ENCODE measurements around the gene PTPRQ.
"Not testable (repeated sequence)": the region's sequence is repeated elsewhere in the genome, so short reads cannot be mapped to it uniquely, and the experiment has no call there.

PTPRQ gene, protein sequence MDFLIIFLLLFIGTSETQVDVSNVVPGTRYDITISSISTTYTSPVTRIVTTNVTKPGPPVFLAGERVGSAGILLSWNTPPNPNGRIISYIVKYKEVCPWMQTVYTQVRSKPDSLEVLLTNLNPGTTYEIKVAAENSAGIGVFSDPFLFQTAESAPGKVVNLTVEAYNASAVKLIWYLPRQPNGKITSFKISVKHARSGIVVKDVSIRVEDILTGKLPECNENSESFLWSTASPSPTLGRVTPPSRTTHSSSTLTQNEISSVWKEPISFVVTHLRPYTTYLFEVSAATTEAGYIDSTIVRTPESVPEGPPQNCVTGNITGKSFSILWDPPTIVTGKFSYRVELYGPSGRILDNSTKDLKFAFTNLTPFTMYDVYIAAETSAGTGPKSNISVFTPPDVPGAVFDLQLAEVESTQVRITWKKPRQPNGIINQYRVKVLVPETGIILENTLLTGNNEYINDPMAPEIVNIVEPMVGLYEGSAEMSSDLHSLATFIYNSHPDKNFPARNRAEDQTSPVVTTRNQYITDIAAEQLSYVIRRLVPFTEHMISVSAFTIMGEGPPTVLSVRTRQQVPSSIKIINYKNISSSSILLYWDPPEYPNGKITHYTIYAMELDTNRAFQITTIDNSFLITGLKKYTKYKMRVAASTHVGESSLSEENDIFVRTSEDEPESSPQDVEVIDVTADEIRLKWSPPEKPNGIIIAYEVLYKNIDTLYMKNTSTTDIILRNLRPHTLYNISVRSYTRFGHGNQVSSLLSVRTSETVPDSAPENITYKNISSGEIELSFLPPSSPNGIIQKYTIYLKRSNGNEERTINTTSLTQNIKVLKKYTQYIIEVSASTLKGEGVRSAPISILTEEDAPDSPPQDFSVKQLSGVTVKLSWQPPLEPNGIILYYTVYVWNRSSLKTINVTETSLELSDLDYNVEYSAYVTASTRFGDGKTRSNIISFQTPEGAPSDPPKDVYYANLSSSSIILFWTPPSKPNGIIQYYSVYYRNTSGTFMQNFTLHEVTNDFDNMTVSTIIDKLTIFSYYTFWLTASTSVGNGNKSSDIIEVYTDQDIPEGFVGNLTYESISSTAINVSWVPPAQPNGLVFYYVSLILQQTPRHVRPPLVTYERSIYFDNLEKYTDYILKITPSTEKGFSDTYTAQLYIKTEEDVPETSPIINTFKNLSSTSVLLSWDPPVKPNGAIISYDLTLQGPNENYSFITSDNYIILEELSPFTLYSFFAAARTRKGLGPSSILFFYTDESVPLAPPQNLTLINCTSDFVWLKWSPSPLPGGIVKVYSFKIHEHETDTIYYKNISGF (N-terminal part only)

DNA sequence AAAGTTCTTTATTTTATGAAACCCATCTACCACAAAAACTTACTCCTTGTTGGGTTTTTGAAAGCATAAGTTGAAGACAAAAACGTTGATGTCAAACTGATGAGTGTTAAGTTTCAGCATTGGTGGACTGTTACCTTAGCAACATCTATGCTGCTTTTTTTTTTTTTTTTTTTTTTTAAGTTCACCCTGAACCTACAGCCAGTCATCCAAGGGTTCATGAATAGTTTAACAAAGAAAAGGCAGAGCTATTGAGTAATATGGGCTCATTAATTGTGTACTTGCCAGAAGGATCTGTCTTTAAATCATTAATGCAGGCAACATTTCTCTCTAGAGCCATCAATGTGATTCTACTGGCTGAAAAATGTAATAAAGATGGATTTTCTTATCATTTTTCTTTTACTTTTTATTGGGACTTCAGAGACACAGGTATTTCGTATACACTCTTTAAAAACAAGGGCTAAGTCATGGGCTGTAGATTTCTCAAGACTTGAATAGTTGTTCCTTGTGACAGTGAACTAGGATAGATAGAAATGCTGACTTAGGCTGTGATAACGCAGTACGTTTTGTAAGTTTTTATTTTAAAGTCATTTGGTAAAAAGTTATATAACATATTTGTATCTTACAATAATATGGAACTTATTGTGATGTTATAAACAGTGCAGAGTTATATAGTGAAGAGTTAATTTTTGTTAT, at the start of gene PTPRQ:
Gene PTPRQ, plus strand, starts transcription at position 262 of the 693 bp plus-strand sequence. Its CDS starts 111 bp downstream, at position 373.
- no peak for DNase-seq (ENCODE audit: low spot score)

DNA sequence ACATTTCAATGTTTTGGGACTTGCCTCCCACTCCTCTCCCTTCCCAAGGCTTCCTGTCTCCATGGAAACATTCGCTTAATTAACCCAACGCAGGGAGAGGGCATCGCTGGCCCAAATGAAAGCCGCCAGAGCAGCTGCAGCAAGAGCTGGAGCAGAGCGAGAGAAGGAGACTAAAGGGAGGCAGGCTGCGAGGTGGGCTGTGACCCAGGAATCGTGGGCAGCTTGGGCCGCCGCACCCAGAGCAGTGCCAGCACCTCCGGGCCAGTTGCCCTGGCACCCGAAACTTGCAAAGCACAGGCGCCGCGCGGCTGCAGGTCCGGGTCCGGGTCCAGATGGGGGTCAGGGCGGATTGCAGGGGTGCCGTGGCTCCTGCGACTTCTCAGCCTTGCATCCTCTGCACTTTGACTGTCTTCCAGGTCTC, 43.5 kb upstream of the PTPRQ start:
- peak; percentile 17 for DNase-seq (ENCODE audit: low spot score)

DNA sequence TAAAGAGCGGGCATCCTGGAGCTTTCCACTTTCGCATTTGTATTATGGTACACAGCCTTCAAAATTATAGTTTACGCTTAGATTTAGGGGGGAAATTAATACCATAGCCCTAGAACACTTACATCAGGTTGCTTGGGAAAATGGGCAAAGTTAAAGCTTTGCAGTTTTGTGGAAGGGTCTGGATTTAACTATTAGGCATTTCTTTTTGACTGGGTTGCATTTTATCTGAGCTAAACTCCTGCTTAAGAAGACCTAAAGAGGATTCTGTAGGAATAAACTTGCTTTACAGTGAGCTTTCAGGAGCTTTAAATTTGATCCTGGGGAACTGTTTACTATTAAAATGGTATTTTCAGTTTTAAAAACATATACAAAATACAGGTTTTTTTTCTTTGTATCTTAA, 42.8 kb upstream of the PTPRQ start:
- no peak for DNase-seq (ENCODE audit: low spot score)

DNA sequence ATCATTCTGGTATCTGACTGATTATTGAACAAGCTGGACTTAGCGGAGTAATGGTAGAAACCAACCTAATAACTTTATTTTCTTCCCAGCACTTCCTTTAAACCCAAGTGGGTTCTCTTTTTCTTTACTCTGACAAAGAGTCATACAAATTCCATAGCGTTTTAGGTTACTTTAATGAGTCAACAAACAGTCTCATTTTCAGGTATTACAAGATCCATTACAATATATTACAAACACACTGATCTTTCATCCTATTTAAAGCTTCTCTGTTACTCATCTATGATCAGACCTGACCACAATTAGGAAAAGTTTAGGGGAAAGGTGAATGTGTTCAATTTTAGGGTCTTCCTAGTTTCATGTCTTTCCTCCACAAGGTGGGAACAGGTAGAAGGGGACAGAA, 39.4 kb upstream of the PTPRQ start:
- DNase-seq (ENCODE audit: low spot score): no peak

DNA sequence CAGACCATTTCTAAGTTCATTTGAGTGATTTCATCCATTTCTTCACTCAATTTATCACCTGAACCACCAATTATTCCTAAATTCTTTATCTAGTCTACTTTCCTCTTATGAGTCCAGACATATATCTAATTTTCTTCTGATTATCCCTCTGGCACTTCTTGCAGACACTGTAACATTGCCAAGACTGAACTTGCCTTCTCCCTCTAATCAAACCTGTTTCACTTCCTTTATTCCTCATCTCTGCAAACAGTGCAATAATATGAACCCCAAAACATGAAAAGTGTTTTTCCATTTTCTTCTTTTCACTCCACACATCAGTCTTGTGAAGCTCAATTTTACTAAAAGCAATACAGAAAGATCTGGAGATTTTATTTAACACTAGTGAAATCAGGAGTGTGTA, 37.8 kb upstream of the PTPRQ start:
- no peak for DNase-seq (ENCODE audit: low spot score)

DNA sequence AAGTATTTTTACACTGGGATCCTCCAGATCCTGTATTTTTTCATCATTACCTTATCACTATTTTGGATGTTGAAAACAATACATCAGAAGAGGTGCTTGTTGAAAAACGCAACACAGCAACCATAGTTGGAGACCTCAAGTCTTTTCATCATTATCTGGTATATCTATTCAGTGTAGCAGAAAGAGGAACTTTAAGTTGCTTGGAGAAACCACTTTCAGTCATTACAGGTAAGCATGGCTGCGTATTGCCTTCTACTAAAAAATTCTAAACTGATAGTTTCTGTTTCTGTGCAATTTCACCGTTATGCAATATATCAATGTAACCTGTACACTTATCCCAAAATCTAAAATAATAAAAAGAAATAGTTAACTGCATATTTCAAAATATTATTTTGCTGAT, 32.2 kb upstream of the PTPRQ start:
- DNase-seq (ENCODE audit: low spot score): no peak

DNA sequence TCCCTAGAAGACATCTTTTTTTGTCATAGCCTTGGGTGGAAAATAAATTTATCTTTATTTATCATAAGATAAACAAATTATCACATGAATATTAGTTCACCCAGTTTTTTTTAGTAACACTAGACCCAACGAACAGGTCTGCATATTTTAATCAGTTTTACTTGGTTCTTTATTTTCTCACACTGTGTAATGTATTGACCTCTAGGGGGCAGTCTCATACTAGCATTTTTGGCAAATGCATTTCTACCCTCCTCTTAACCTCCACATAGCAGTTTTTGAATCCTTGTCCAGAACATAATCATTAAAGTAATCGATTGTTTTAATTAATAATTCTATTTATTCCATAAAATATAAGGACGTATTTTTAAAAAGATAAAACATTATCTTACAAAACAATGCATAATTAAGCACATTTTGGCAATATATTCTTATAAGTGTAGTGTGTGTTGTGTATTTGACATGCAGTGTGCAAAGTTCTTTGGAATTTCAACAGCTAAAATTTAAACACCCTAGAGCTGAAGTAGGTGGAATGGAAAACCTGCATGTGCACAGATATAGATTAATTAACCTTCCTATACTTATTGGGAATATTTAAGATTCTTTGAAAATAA, 31.6 kb upstream of the PTPRQ start:
- DNase-seq (ENCODE audit: low spot score): peak; percentile 27

DNA sequence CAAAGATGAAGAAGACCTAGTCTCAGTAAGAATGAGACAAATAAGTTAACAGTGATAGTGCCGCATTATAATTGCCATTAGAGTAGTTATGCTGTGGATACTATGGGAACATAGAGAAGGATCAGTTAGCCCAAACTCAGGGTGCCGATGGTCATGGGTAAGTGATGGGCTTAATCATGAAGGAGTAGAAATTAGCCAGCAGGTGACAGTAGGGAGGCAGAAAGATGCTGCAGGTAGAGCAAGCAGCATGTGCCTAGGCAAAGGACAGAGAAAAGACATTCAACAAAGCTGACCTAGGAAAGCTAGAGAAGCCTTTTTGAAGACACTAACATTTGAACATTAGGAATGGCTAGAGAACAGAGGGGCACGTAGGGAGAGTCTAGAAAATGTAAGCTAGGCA, 30.6 kb upstream of the PTPRQ start:
- no peak for DNase-seq (ENCODE audit: low spot score)

DNA sequence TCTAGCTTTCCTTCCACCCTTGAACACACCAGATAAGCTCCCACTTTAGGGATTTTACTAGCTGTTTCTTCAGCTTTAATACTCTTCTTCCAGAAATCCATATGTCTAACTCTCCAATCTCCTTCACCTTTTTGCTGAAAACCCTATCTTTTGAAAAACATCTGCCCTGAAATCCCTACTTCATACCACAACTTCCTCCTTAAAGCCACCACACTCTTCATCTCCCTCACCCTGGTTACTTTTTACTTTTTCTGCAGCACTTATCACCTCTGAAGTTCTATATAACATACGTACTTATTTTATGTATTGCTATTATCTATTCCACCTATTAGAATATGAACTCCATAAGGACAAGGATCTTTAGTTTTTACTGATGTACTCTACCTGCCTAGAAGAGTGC, 28.6 kb upstream of the PTPRQ start:
- no peak for DNase-seq (ENCODE audit: low spot score)

DNA sequence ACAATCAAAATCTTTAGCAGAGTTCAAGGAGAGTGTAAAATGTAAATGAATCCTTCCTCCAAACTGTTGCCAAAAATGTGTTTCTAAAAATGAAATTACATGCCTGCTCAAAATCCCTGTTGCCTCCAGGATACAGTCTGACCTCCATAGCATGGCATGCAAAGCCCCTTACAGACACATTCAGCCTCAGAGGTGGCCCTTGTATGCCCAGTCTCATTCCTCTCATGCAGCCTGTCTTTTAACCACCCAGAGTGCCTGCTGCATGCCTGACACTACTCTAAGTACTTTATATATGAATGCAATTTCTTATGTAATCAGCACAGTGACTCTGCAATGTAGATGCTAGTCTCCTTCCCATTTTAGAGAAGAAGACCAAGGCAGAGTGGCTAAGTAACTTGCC, 24.4 kb upstream of the PTPRQ start:
- DNase-seq (ENCODE audit: low spot score): no peak

DNA sequence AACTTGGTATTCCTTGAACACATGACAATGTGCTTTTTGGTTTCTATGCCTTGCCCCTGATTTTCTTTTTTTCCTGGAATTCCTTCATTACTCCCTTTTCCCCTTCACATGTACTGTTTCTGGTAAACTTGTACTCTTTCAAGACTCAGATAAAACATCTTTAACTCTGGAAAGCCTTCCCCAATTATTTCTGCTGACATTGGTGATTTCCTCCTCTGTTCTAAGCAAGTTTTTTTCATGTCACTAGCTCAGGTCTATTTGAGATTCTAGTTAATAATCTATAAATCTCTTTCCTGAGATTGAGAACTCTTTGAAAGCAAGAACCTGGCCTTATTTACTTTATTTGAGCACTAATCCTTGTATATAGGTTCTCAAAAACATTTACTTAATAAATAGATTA, 24.0 kb upstream of the PTPRQ start:
- DNase-seq (ENCODE audit: low spot score): no peak

DNA sequence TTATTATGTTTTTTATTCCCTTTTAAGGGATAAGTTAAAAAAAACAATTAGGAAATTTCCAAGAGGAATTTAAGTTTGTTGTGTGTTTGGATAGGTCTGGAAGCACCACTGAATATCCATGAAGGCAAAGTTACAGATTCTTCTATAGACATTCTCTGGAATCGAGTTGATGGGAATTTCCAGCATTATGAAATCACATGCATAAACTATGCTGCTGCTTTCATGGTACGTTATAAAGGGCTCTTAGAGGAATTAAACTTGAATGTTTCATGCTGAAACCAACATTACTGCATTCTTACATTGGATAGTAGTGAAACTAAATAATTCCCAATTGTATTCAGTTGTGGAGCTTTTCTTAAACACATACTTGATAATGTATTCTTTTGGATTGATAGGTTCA, 21.5 kb upstream of the PTPRQ start:
- DNase-seq (ENCODE audit: low spot score): no peak

DNA sequence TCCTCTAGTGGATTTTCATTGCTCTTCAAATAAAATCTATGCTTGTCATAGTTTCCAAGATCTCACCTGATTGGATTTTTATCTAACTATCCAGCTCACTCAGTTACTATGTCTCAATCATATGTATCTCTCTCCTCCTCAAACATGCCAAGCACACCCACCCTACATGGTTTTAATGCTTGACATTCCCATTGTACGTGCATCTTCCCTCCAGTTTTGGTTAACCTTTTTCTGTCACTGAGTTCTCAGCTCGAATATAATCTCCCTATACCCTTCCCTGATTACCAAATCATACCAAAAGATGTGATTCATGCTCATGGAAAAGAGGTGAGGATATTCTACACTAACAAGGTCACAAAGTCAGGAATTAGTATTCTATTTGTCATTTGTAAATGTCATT, 12.0 kb upstream of the PTPRQ start:
- no peak for DNase-seq (ENCODE audit: low spot score)

DNA sequence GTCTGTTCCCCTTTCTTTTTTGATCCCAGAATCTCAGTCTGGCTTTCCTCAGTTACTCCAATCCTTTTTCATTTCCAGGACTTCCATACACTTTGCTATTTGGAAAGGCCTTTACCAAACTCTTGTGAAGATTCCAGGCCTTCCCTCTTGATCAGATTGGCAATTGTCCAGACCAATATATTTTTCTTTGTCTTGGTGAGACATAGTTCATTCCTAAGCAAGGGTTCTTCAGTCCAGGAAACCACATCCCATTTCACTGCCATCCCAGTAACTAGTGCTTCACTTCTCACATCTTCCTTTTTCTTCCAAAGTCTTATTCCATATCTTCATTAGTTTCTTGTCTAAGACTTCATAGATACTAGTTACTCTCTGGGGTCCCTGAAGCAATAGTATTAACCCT, 2.1 kb upstream of the PTPRQ start:
- DNase-seq (ENCODE audit: low spot score): no peak

DNA sequence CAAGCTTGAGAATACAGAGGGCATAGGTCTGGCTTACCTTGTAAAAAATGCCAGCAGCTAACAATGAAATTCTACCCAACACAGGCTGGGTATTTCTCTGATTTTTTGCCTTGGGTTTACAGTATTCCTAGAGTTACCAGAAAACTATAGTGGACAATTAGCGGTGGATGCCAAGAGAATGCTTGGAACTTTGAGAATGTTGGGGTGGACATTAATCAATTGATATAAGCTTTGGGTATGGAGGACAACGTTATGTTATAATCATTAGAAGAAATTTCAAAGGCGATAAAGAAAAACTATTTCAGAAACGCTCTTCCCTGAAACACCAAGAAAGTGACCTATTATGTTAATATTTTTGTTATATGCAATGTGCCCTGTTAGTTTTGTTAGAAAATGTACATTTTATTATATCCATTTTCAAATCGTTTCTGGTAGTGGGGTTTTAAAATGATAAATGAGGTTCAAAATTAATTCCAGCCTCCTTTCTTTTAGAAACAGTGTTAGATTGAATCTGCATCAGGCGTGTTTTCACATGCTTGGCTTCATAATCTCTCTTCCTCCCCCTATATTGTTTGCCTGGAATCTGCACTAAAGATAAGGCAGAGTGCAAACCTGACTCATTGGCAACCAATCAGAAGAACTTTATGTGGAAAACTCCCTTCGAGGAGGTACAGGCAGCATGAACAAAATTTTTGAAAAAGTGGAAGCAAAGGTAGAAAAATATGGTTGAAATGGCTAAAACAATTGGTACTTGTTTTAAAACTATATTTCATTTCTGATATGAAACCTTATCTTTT, 1.4 kb upstream of the PTPRQ start:
- DNase-seq (ENCODE audit: low spot score): no peak

DNA sequence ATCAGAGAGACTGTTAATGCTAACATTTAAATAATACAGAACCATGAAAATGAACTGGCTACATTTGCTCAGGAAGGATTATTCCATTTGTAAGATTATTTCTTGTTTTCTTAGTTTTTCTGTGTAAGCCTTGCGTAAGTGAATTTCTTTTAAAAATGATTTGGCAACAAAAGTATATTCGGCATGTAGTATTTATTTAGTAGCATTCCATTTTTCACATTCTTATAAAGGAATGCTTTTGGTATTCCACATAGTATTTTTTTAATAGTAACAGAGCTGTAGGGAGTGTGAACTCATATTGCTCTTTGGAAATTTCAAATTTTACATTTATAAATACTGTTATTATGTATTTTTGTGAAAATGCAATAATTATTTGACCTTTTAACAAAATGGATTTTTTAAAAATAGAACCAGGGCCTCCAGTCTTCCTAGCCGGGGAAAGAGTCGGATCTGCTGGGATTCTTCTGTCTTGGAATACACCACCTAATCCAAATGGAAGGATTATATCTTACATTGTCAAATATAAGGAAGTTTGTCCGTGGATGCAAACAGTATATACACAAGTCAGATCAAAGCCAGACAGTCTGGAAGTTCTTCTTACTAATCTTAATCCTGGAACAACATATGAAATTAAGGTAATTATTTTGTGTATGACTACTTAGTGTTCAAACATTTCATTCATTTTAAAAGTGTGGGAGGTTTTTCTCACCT, 1.2 kb downstream of the PTPRQ start:
- no peak for DNase-seq (ENCODE audit: low spot score)

DNA sequence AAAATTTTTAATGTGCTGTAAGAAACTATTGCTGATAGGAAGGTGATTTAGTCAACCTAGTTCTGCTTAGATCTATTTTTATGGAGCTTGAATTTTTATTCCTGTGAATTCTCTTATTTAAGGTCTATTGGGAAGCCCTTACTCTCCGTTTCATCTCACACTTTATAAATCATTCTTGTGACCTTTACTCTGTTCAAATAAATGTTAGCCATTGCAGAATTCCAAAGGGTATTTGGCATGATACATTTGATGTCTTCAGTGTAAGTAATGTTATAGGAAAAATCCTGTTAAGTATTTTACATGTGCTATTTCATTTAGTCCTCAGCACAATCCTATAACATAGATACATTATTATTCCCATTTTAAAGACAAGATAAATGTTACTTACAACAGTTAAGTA, 12.5 kb downstream of the PTPRQ start:
- DNase-seq (ENCODE audit: low spot score): no peak

DNA sequence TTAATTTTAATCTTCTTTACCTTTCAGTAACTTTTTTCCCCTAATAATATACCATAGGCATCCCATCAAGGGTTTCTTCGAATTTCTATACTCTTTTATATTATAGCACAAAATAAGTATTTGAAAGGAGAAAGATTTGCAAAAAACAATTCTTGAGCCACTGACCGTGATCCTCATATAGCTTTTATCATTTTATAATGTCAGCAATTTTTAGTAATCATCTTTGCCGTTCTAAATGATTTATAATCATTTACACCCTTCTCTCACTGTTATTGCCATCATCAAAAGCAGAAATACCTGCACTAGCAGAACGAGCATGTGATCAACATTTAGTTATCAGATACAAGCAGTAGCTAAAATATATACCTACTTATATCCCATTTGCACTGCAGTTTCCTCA, 16.9 kb downstream of the PTPRQ start:
- no peak for DNase-seq (ENCODE audit: low spot score)

DNA sequence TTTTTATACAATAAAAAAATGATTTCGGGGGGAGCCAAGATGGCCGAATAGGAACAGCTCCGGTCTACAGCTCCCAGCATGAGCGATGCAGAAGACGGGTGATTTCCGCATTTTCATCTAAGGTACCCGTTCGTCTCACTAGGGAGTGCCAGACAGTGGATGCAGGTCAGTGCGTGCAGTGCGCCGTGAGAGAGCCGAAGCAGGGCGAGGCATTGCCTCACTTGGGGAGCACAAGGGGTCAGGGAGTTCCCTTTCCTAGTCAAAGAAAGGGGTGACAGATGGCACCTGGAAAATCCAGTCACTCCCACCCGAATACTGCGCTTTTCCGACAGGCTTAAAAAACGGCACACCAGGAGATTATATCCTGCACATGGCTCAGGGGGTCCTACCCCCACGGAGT, 17.8 kb downstream of the PTPRQ start:
- not testable (repeated sequence) for DNase-seq (ENCODE audit: low spot score)

DNA sequence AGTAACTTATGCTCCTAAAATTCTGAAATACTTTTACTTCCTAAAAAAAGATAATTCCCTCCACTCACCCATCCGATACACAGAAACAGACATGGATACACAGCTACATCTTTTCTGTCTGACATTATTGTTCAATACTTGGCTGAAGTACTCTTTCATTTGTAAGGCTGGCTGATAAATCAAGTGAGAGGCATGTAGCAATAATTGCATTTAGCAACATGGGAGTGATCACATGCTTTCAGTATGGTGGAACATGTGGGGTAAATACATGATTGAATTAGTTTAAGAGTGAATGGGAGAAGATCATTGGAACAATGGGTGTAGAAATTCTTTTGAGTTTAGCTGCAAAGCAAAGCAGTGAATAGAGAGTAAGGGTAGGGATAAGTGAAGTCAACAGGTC, 25.6 kb downstream of the PTPRQ start:
- no peak for DNase-seq (ENCODE audit: low spot score)

All from iPS-NIHi11 (cell line).